Stimulated activated CD8-positive, alpha-beta memory T cell treated with anti-CD3 and anti-CD28 coated beads, Interleukin-7, amount 100 ng/mL, for 24 hours (primary cell): ENCODE measurements around the gene DGKB.
"Not testable (repeated sequence)": the region's sequence is repeated elsewhere in the genome, so short reads cannot be mapped to it uniquely, and the experiment has no call there.

Experiments
- DNase-seq: peaks from one replicate; pipeline ENCODE4 v3.0.0-alpha.2; 2020; ENCODE audit warnings: low read depth

The DGKB gene

DNA sequence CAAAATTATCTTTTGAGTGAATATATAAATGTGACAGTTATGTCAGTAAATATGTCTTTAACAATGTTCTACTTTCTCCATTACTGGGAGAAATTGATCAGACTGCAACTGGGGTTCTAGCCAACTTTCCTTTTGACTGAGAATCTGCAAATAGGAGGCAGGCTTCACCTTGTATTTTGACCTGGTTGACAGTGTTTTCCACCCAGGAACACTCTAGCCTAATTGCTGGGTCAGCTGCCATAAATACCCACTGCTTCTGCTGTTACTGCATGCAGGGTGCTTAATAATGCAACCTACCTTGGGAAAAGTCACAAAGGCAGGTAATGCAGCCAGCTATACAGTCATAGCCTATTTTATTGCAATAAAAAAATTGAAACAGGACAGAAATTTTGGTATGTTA lies 319.0 kb downstream of the DGKB start:
- no peak for DNase-seq

DNA sequence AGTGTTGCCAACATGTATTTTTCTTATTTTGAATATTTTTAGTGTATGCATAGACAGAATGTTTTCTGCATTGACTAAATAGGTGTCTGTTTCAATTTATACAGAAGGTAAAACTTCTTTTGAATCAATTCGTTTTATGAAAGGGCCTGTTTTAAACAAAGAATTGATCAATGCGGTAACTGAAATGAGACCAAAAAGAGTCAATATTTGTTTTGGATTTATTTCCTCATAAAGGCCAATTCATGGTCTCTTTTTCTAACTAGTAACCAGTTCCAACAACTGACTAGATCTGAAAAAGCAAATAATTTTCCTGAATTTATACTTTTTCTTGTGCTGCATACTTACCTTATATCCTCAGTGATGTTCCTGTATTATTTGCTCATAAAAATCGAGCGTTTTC lies 320.5 kb downstream of the DGKB start:
- no peak for DNase-seq

GRCh38 chr7:14579971-14580370 lies 322.6 kb downstream of the DGKB start:
- no peak for DNase-seq

DNA sequence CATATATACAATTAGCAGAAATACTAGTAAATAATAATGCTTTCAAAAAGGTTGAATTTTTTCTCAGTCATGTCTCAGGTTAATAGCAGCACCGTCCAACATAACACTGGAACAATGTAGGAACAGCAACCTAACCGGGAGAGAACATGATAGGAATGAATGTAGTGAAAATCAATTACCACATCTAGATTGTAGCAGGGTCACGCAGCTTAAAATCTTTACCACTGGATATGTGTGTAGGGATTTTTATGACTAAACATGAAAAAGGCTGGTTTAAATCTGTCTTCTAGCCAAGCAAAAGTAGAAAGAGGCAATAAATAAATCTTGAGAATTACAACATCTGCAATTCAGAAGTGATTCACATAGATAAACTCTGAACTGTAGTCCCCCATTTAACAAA lies 326.0 kb downstream of the DGKB start:
- DNase-seq = no peak

DNA sequence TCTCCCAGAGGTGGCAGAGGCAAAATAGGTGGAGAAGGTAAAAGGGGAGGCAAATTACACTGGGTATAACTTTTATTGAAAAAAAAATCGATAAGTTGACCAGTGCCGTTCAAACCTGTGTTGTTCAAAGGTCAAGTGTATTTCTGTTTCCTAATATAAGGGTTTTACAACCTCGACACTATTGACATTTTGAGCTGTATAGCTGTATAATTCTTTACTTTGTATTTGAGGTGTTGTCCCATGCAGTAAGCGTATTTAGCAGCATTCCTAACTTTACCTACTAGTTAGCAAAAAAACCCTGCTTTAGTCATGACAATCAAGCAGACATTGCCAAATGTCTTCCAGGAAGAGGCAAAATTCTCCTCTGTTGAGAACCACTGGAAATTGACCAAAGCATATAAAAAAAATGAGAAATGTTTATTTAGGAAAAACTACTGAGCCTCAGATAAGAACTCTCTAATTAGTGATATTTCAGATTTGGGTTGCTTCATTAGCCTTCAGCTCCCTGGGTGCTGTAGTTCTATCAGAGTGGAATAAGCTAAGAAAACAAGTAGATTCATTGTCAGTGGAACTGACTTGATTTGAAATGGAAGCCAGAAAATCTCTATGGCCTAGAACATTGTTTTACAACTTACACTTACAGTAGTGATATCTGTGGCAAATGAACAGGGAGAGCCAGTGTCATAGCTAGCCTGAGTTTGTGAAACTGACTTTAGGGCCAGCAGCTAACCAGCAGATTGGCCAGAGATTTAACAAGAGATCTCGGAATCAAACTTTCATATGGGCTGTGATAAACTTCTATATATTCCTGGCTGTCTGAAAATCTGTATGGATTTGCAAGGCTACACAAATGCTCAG lies 331.6 kb downstream of the DGKB start:
- DNase-seq = no peak

GRCh38 chr7:14552060-14552459 lies 350.5 kb downstream of the DGKB start:
- no peak for DNase-seq

GRCh38 chr7:14551310-14551709 lies 351.2 kb downstream of the DGKB start:
- DNase-seq = no peak

DNA sequence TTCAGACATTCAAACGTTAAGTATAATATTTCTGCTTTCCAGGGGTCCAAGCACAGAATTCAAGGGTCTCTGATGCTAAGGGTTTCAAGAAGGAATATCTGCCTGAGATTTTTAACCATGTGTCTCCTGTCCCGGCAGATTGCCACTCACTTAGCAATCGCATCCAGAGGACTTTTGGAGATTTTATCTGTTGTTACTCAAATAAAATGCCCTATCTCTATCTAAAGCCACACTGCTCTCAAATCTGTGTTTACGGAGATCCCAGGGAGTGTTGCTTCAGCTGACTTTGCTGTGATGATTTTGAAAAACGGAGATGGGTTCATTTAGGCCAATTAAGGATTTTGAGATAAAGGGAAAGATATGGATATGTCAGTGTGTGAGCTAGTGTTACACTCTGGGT lies 359.9 kb downstream of the DGKB start:
- no peak for DNase-seq

DNA sequence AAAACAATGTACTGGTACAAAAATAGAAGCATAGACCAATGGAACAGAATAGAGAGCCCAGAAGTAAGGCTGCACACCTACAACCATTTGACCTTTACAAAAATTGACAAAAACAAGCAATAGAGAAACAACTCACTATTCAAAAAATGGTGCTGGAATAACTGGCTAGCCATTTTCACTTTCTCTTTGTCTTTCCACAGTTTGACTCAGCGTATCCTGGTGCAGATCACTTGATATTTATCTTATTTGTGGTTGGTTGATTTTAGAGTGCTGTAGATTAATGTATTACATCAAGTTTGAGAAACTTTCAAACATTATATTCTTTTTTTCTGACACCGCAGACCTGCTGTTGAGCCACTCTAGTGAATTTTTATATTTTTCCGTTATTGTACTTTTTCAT lies 381.4 kb downstream of the DGKB start:
- no peak for DNase-seq

DNA sequence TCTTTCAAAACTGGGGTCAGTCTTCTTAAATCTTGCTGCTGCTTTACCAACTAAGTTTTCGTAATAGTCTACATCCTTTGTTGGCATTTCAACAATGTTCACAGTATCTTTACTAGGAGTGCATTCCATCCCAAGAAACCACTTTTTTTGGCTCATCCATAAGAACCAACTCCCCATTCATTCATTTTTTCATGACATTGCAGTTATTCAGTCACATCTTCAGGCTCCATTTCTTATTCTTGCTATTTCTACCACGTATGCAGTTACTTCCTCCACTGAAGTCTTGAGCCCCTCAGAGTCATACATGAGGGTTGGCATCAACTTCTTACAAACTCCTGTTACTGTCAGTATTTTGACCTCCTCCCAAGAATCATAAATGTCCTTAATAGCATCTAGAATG lies 392.3 kb downstream of the DGKB start:
- DNase-seq = no peak

DNA sequence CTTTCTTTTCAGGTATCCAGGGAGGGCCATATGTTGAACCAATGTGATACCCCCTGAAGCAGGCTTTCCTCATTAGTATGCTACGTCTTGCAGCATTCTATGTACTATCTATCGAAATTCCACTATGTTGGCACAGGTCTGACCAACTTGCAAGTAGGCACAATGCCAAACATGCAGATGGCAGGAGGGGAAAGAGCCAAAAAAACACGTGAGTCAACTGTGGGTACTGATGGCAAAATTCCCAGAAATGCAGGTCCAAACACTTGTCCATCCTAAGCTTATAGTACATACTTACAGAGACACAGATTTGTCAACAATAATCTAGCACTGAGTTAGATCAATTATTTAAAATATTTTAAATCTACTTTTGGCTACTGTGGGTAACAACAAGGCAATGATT lies 394.9 kb downstream of the DGKB start:
- no peak for DNase-seq

- DNase-seq = no peak
Observed at GRCh38 chr7:14505906-14506305, 396.6 kb downstream of the DGKB start.

DNA sequence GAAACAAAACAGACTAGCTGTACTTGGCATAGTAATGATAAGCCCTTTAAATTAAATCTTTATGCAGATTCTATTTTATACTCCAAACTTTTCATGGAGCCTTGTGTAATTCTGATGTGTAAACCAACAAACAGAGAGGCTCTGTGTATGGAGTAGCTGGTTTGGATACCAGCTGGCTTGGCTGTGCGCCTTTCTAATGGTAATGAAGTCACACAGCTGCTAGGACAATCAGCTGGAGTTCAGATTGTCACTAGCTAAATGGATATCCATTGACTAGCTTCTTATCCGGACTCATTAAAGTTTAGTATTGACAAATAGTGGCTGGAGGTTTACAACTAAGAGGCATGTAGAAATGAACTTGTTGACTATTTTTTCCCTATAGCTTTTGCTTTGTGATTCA lies 398.4 kb downstream of the DGKB start:
- DNase-seq = no peak

GRCh38 chr7:14503623-14504022 lies 398.9 kb downstream of the DGKB start:
- no peak for DNase-seq

GRCh38 chr7:14501436-14501835 lies 401.1 kb downstream of the DGKB start:
- no peak for DNase-seq

GRCh38 chr7:14497390-14497789 lies 405.2 kb downstream of the DGKB start:
- no peak for DNase-seq

DNA sequence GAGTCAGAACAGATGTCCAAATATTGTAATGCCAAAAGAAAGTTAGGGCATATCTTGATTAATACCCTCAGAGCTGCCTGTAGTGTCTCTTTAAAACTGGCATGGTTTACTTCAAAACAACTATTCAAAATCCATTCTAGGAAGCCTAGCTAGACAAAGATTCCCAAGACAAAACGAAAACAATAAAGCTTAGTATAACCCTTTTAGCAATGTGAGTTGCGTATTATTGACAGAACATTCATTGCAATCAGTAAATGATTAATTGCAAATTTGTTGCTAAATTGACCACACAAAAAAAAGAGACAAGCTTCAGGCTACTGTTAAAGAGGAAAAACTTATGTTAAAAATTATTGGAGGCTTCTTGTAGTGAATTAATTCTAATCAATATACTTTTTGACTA lies 406.9 kb downstream of the DGKB start:
- DNase-seq = no peak

- DNase-seq = no peak
Observed at GRCh38 chr7:14487701-14488395, 414.7 kb downstream of the DGKB start.

- no peak for DNase-seq
Observed at GRCh38 chr7:14483663-14484062, 418.9 kb downstream of the DGKB start.

DNA sequence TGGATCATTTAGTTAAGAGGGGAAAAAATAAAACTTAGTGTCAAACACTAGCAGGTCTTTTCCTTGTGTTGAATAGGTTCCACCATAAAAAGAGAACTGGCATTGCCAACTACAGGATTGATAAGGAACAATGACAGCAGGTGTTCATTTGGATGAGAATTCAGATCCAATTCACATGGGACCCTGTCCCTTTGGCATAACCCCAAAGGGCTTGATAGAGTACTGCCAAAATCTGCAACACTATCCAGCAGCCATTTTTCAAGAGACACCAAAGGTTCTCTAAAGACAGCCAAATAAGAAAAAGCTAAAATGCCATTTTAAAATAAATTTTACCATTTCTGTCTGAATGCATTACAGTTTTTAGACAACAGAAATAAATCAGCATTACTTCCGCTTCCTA lies 422.3 kb downstream of the DGKB start:
- DNase-seq = no peak

DNA sequence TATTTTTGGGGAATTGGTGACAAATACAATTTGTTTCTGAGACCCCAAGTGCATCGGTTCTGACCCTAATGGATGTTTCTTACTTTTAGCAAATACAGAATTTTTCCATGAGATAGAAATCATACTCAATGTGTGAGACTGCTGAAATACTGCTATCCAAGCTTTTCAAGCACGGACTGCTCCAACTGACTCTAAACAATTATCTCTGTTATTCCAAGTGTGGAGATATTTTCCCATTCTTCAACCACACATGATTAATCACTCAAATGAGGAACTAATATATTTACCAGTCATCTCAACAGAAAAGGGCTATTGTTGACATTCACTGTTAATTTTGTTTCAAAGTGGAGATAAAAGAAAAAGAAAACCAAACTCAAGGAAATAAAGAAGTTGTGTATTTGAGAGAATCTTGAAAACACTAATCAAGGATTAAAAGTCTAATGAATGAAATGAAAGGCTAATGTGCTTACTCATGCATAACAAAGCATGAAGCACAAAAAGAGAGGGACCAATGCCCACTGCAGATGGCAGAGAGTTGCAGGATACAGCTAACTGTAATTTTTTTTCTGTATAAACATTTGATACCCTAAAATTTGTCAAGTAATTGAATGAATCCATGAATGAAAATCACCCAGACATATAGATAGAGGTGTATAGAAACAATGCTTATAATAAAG lies 423.6 kb downstream of the DGKB start:
- DNase-seq = no peak

DNA sequence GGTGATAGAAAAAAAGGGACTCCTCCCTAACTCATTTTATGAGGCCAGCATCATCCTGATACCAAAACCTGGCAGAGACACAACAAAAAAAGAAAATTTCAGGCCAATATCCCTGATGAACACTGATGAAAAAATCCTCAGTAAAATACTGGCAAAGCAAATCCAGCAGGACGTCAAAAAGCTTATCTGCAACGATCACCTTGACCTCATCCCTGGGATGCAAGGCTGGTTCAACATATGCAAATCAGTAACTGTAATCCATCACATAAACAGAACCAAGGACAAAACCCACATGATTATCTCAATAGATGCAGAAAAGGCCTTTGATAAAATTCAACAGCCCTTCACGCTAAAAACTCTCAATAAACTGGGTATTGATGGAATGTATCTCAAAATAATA lies 440.8 kb downstream of the DGKB start:
- not testable (repeated sequence) for DNase-seq

DNA sequence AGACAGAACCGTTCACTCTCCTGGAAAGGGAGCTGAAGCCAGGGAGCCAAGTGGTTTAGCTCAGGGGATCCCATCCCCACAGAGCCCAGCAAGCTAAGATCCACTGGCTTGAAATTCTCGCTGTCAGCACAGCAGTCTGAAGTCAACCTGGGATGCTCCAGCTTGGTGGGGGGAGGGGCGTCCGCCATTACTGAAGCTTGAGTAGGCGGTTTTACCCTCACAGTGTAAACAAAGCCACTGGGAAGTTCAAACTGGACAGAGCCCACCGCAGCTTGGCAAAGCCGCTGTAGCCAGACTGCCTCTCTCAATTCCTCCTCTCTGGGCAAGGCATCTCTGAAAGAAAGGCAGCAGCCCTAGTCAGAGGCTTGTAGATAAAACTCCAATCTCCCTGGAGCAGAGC lies 443.7 kb downstream of the DGKB start:
- DNase-seq = not testable (repeated sequence)
